Measurements from ENCODE around the gene ALOX5AP.

DNA sequence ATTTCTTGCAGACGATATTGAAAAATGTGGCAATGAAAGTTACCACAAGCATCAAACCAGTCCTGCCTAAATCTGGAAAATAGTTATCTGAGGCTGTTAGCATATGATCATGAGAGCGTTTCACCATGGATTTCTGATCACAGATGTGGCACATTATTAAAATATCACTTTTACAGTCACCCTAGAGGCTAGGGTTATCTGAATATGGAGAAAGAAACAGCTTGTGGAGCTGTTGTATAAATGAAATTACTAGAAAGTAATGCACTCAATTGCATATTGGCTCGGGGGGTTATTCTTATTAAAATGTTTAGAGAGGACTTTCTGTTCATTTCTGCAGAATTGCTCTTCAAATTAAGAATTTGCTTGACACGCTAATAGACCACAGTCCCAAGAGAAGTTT is 35.6 kb downstream of the ALOX5AP start:
- TF ChIP-seq POLR2A (IDR thresholded peaks at IDR 0.05) = no peak
- TF ChIP-seq, protein P1, sequence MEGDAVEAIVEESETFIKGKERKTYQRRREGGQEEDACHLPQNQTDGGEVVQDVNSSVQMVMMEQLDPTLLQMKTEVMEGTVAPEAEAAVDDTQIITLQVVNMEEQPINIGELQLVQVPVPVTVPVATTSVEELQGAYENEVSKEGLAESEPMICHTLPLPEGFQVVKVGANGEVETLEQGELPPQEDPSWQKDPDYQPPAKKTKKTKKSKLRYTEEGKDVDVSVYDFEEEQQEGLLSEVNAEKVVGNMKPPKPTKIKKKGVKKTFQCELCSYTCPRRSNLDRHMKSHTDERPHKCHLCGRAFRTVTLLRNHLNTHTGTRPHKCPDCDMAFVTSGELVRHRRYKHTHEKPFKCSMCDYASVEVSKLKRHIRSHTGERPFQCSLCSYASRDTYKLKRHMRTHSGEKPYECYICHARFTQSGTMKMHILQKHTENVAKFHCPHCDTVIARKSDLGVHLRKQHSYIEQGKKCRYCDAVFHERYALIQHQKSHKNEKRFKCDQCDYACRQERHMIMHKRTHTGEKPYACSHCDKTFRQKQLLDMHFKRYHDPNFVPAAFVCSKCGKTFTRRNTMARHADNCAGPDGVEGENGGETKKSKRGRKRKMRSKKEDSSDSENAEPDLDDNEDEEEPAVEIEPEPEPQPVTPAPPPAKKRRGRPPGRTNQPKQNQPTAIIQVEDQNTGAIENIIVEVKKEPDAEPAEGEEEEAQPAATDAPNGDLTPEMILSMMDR (IDR thresholded peaks at IDR 0.05) = no peak

All from vagina (tissue), 2 donors.